ENCODE measurements around the gene ZKSCAN8.
"Not testable (repeated sequence)": the region's sequence is repeated elsewhere in the genome, so short reads cannot be mapped to it uniquely, and the experiment has no call there.

ZKSCAN8 gene

DNA sequence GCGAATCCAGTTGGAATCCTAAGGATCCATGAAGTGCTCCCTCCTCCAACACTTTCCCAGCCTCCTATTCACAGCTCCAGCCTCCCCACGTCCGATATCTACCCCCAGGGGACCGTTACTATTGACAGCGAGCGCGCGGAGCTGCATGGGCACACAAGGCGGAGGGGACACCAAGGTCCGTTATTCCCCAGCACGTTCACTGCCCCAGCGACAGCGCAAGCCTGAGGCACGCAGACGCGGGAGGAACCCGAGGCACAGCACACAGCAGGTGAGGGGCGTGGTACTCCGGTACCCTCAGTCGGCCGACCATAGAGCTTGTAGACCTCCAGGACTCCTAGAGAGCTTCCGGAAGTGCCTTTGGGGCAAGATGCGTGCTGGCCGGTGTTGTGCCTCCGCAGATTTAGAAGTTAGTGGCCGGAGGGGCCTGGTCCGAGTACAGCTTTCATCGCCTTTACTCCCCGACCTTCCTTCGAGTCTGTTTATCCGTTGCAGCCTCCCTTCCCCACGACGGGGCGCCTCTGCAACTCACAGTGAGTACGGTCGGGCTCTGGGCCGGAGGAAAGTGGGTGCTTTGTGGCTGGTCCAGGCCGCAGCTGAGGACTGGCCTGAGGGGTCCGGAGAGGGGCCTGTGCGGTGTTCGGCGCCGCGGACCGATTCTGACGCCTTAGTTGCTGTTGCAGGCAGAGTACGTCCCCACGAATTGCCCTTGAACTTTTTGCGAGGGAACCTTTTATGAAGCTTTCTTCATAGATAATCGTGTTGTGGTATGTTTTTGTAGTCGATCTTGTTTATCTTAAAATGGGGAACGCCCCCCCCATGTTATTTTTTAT, at the start of gene ZKSCAN8:
ZKSCAN8 (plus strand) TSS at position 384 of the 830 bp plus-strand sequence. CDS start 6,525 bp downstream, outside the sequence.
- peak; percentile 83 for DNase-seq

DNA sequence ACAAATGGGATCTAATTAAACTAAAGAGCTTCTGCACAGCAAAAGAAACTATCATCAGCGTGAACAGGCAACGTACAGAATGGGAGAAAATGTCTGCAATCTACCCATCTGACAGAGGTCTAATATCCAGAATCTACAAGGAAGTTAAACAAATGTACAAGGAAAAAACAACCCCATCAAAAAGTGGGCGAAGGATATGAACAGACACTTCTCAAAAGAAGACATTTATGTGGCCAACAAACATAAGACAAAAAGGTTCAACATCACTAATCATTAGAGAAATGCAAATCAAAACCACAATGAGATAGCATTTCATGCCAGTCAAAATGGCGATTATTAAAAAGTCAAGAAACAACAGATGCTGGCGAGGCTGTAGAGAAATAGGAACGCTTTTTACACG, 39.5 kb upstream of the ZKSCAN8 start:
- not testable (repeated sequence) for DNase-seq

DNA sequence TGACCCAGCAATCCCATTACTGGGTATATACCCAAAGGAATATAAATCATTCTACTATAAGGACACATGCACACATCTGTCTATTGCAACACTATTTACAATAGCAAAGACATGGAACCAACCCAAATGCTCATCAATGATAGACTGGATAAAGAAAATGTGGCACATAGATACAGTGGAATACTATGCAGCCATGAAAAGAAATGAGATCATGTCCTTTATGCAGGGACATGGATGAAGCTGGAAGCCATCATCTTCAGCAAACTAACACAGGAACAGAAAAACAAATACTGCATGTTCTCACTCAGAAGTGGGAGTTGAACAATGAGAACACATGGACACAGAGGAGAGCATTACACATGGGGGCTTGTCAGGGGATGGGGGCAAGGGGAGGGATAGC, 39.0 kb upstream of the ZKSCAN8 start:
- DNase-seq = not testable (repeated sequence)

GRCh38 chr6:28104392-28105244, 37.1 kb upstream of the ZKSCAN8 start:
- DNase-seq = peak; percentile 84

DNA sequence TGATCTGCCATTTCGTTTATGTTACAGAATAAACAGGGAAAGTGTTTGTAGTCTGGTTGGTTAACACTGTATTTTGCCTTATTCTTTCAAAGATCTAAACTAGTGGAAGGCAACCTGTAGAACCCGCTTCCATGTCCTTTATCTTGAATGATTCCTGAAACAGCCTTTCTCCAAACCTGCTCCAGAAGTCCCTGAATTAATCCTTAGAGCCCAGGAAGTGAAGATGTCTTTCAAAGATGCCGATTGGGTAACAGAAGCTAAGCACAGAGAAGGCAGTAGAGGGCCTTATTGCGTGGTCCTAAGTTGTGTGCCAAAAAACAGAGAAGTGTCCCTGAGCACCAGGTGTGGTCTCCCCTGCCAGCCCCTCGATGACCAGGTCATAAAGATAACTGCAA, 36.4 kb upstream of the ZKSCAN8 start:
- no peak for DNase-seq

DNA sequence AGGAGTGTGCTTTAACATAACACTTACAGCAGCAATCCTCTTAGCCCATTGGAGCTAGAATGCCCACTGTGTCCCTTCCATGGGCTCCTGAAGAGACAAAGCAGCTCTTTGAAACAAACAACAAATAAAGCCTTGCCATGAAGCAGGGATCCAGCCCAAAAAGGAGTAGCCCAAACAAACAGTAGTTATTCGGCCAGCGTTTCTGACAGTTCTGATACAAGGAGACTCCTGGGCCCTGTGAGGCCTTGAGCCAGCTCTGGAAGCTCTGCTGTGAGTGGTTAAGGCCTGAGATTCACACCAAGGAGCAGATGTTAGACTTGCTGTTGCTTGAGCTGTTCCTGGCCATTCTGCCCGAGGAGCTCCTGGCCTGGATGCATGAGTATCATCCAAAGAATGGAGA, 34.2 kb upstream of the ZKSCAN8 start:
- no peak for DNase-seq

- DNase-seq = no peak
These were observed 29.7 kb upstream of the ZKSCAN8 start for GRCh38 chr6:28111964-28112363.

GRCh38 chr6:28115799-28116198, 25.9 kb upstream of the ZKSCAN8 start:
- DNase-seq = no peak

DNA sequence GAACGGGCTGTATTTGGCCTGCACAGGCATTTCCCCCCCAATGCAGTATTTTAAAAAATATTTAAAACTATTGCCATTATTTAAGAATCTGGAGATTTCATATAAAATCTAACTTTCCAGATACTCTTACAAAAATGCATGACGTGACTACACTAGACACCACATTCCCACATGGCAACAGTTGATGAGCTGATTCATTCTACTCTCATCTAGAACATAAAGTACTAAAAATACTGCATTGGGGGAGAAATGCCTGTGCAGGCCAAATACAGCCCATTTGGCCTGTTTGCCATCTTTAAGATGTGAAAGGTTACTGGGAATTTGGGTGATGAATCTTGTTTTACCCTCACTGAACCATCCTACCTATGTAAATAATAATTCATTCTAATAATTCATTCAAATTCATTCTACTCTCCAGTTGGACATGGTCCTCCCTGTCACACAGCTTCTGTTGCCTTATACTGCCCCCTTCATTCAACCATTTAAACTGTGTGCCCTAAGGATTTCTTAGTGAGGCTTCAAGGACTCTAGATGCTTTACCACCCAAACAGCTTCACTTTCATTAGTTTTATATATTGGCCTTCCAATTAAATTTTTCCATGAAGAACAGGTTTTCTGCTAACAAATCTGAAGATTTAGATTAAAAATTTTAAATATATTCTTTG, 24.2 kb upstream of the ZKSCAN8 start:
- no peak for DNase-seq

DNA sequence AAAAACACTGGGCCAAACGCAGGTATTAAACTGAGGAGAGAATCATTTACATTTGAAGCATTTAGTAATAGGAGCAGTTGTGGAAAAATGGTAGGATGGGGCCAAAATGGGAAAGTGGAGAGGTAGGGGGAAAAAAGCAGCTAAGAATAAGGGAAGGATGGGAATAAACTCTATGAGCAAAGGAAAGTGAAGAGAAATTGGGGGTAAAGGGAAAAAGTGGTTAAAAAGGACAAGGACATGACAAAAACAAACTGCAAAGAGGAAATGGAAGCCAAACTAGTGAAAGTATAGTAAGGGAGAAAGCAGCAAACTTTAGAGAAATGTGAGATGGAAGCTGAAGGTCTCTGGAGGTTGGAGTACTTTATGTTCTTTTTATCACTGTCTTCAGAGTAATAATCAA, 23.5 kb upstream of the ZKSCAN8 start:
- DNase-seq = no peak

- DNase-seq = no peak
These were observed 19.8 kb upstream of the ZKSCAN8 start for GRCh38 chr6:28121876-28122275.

DNA sequence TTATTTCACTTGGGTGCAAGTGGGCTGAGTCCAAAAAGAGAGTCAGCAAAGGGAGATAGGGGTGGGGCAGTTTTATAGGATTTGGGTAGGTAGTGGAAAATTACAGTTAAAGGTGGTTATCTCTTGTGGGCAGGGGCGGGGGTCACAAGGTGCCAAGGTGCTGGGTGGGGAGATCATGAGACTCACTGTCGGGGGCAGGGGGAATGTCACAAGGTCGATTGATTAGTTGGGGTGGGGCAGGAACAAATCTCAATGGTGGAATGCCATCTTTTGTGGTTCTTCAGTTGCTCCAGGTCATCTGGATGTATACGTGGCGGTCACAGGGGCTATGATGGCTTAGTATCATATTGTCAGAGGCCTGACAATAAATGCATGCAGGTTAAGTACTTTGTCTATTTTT, 19.4 kb upstream of the ZKSCAN8 start:
- DNase-seq = not testable (repeated sequence)

- peak; percentile 78 for DNase-seq
These were observed 17.2 kb upstream of the ZKSCAN8 start, which contains the start of gene ZSCAN16 for GRCh38 chr6:28124350-28124970. ZSCAN16 (plus strand) TSS chr6:28124609; CDS start chr6:28125444, 835 bp downstream.

DNA sequence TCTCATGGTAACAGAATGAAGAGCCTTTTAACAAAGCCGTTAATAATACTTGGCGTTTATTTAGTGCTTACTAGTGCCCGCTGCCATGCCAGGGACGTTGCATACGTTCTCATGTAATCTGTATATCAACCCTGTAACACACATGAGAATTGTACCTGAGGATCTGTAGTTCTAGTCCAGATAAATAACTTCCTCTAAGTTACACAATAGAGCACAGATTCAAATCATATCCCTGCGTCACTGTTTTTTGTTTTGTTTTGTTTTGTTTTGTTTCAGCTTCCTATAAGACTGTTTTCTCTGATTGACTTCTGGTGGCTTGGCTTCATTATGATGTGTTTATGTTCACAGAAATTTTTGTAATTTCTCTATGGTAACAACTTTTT, 16.7 kb upstream of the ZKSCAN8 start:
- DNase-seq = no peak

- DNase-seq = no peak
These were observed 16.3 kb upstream of the ZKSCAN8 start for GRCh38 chr6:28125401-28125800.

- DNase-seq = peak; percentile 32
These were observed 7.7 kb upstream of the ZKSCAN8 start for GRCh38 chr6:28134015-28134414.

GRCh38 chr6:28134716-28135115, 7.0 kb upstream of the ZKSCAN8 start:
- no peak for DNase-seq

DNA sequence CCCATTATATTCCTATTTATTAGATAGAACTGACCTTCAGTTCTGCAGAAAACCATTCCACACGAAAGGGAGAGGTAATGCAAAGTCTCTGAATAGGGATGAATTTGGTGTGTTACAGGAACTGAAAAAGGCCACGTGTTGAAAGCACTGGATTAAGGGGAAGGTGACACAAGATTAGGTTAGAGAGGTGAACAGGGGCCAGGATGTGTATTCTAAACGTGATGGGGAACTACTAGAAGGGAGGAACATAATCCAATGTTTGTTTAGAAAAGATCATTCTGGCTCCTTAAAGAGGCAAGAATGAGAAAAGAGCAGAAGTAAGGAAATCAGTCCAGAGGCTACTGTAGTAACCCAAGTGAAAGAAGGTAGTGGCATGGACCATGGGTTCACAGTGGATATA, 6.3 kb upstream of the ZKSCAN8 start:
- no peak for DNase-seq

DNA sequence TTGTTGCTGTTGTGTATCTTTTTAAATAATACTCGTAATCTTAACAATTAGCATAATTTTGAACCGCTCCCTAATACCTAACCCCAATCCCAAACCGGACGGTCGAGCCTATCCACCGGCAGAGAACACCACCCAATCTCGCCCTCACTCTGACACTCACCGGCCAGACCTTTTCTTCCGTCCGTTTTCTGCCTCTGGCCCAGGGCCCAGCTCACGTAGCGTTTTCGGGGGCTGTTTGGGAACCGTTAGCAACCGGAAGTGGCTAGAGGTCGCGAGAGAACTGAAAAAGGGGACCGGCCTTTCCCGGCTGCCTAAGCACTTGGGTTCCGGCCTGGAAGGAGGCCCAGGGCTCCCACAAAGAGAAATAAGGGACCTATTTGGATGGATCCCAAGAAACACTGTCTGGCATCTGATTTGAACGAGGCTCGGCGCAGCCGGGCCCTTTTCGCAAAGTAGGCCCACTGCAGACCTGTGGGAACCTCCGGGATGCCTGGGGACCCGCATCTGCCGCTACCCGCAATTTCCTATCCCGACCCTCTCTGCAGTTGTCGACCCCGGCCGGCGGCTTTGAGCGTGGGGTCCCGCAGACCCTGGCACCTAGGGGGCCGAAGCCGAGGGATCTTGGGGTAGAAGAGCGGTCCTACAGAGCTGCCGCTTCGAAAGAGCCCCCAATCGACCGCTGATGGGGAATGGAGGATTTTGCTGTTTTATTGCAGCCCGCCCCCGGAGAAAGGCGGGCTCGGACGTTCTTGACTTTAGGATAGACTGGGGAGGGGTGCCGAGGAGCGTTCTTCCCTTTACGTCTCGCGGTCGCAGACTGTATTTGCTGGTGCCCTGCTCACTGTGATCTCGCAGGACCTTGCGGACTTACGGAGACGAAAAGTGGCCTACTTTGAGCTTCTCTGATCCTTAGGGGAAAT, 4.8 kb upstream of the ZKSCAN8 start:
- peak; percentile 85 for DNase-seq

DNA sequence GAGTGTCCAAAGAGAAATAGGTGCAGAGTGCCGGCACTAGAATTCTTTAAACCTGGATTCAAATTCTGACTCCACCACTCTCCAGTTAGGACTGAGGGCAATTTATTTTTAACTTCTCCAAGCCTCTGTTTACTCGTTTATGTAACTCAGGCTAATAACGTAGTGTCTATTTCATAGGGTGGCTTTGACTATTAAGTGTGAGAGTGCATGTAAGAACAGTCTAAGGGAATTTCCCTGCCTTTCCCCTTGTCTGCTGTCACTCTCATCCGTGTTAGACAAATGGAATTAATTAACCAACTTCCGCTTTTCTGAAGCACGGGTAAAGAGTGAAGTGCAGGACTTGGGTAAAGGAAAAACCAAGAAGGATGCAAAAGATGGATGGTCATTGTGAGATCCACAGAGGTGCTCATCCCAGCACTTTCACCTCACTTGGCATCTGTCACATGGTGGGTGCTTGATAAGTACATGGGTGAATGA, 4.1 kb upstream of the ZKSCAN8 start:
- peak; percentile 33 for DNase-seq

- DNase-seq = no peak
These were observed 1.7 kb upstream of the ZKSCAN8 start for GRCh38 chr6:28139860-28140543.

Measured in stimulated activated CD4-positive, alpha-beta T cell treated with anti-CD3 and anti-CD28 coated beads, Interleukin-4, amount 100 ng/mL, for 24 hours (primary cell).